ENCODE measurements around the gene URI1.

GRCh38 chr19:29952177-29952576, 10.1 kb downstream of the URI1 start:
- no peak for TF ChIP-seq EP300 (IDR thresholded peaks at IDR 0.05)
- TF ChIP-seq, protein P1, sequence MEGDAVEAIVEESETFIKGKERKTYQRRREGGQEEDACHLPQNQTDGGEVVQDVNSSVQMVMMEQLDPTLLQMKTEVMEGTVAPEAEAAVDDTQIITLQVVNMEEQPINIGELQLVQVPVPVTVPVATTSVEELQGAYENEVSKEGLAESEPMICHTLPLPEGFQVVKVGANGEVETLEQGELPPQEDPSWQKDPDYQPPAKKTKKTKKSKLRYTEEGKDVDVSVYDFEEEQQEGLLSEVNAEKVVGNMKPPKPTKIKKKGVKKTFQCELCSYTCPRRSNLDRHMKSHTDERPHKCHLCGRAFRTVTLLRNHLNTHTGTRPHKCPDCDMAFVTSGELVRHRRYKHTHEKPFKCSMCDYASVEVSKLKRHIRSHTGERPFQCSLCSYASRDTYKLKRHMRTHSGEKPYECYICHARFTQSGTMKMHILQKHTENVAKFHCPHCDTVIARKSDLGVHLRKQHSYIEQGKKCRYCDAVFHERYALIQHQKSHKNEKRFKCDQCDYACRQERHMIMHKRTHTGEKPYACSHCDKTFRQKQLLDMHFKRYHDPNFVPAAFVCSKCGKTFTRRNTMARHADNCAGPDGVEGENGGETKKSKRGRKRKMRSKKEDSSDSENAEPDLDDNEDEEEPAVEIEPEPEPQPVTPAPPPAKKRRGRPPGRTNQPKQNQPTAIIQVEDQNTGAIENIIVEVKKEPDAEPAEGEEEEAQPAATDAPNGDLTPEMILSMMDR (IDR thresholded peaks at IDR 0.05), result no peak
- no peak for TF ChIP-seq POLR2A (IDR thresholded peaks at IDR 0.05)

Measured in sigmoid colon (tissue), 4 donors.